ENCODE measurements around the gene ITIH5. TPM values are rescaled to one million over a fixed set of nuclear protein-coding genes. Genes with fewer than 3 reads are reported as not detected.

ITIH5 gene
- total RNA-seq, 3 donors from 2014 or later (not counting 1 experiment from before 2014, with no cell fraction given), result not detected

DNA sequence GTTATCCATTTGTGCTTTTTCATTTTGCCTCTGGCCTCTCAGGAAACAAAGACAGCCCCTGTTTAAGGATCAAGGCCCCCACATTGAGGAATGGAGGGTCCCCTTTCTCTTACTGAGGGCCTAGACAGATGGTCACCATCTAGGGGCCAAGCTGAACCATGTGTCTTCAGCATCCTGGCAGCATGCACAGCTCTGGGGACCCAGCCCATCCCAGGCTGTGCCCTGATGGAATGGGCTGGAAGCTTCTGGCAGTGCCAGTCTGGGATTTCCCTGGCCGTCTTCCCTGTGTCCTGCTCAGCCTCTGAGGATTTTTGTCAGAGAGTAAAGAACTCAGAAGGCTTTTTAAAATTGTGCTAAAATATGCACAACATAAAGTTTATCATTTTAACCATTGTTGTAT, 116.8 kb downstream of the ITIH5 start:
- DNase-seq (no peak), ATAC-seq (no peak)
- H3K4me3 ChIP-seq (ENCODE audit: low read length), result no peak overlapping the region
- H3K9me3 Mint-ChIP-seq, result no peaks in the 10 kb centered on the region
- H3K27ac Mint-ChIP-seq, result no peak overlapping the region
- no peaks in the 10 kb centered on the region for H3K27me3 ChIP-seq (ENCODE audit: control insufficient read depth, insufficient read depth, low read length)
- H3K27ac ChIP-seq (ENCODE audit: low read length), result no peak overlapping the region
- no peaks in the 10 kb centered on the region for H3K4me1 Mint-ChIP-seq
- H3K27me3 Mint-ChIP-seq (ENCODE audit: low read depth in 2 of 2), result peaks cover 2 to 3% of the 10 kb centered on the region in 2 donors
- WGBS (ENCODE audit: insufficient coverage), result 100% methylated on average over 1 of the region's 1 CpG
- H3K9me3 ChIP-seq (ENCODE audit: control insufficient read depth, insufficient read depth, low read length), result no peaks in the 10 kb centered on the region
- H3K36me3 ChIP-seq (ENCODE audit: control insufficient read depth, insufficient read depth, low read length), result no peaks in the 10 kb centered on the region
- no peaks in the 10 kb centered on the region for H3K36me3 Mint-ChIP-seq
- intact Hi-C loops (cut with micrococcal nuclease), result no loop called here
- no peak for TF ChIP-seq CTCF (IDR thresholded peaks at IDR 0.05)
- H3K4me3 Mint-ChIP-seq, result no peak overlapping the region
- no peaks in the 10 kb centered on the region for H3K4me1 ChIP-seq (ENCODE audit: control insufficient read depth, insufficient read depth, low read length)

- H3K9me3 ChIP-seq (ENCODE audit: control insufficient read depth, insufficient read depth, low read length), result no peaks in the 10 kb centered on the region
- no peak overlapping the region for H3K4me3 ChIP-seq (ENCODE audit: low read length)
- Mint-ChIP-seq H3K36me3 (no peaks in the 10 kb centered on the region), H3K27me3 (ENCODE audit: low read depth in 2 of 2) (peaks cover 0 to 3% of the 10 kb centered on the region in 2 donors), H3K4me3 (no peak overlapping the region), H3K27ac (no peak overlapping the region), H3K9me3 (no peaks in the 10 kb centered on the region), H3K4me1 (no peaks in the 10 kb centered on the region)
- DNase-seq (no peak), ATAC-seq (no peak)
- H3K27me3 ChIP-seq (ENCODE audit: control insufficient read depth, insufficient read depth, low read length), result no peaks in the 10 kb centered on the region
- intact Hi-C loops (cut with micrococcal nuclease), result no loop called here
- WGBS (ENCODE audit: insufficient coverage), result 81% methylated on average over 6 of the region's 6 CpGs
- no peak for TF ChIP-seq CTCF (IDR thresholded peaks at IDR 0.05)
- no peaks in the 10 kb centered on the region for H3K36me3 ChIP-seq (ENCODE audit: control insufficient read depth, insufficient read depth, low read length)
- no peak overlapping the region for H3K27ac ChIP-seq (ENCODE audit: low read length)
- no peaks in the 10 kb centered on the region for H3K4me1 ChIP-seq (ENCODE audit: control insufficient read depth, insufficient read depth, low read length)
Observed at GRCh38 chr10:7547829-7548228, 118.9 kb downstream of the ITIH5 start.

GRCh38 chr10:7547206-7547605, 119.6 kb downstream of the ITIH5 start:
- 92% methylated on average over 7 of the region's 7 CpGs for WGBS (ENCODE audit: insufficient coverage)
- peaks cover 3% of the 10 kb centered on the region in 2 donors for H3K27me3 Mint-ChIP-seq (ENCODE audit: low read depth in 2 of 2)
- no peaks in the 10 kb centered on the region for H3K27me3 ChIP-seq (ENCODE audit: control insufficient read depth, insufficient read depth, low read length)
- no peak overlapping the region for H3K27ac ChIP-seq (ENCODE audit: low read length)
- intact Hi-C loops (cut with micrococcal nuclease), result no loop called here
- H3K36me3 Mint-ChIP-seq, result no peaks in the 10 kb centered on the region
- no peaks in the 10 kb centered on the region for H3K36me3 ChIP-seq (ENCODE audit: control insufficient read depth, insufficient read depth, low read length)
- DNase-seq (no peak), ATAC-seq (no peak)
- H3K4me3 ChIP-seq (ENCODE audit: low read length), result no peak overlapping the region
- H3K4me1 Mint-ChIP-seq, result no peaks in the 10 kb centered on the region
- no peak for TF ChIP-seq CTCF (IDR thresholded peaks at IDR 0.05)
- H3K4me1 ChIP-seq (ENCODE audit: control insufficient read depth, insufficient read depth, low read length), result no peaks in the 10 kb centered on the region
- H3K9me3 ChIP-seq (ENCODE audit: control insufficient read depth, insufficient read depth, low read length), result no peaks in the 10 kb centered on the region
- no peak overlapping the region for H3K27ac Mint-ChIP-seq
- H3K9me3 Mint-ChIP-seq, result no peaks in the 10 kb centered on the region
- no peak overlapping the region for H3K4me3 Mint-ChIP-seq

- Mint-ChIP-seq H3K36me3 (no peaks in the 10 kb centered on the region), H3K27me3 (ENCODE audit: low read depth in 2 of 2) (peaks cover 0 to 6% of the 10 kb centered on the region in 2 donors), H3K4me3 (no peak overlapping the region), H3K4me1 (no peaks in the 10 kb centered on the region), H3K9me3 (no peaks in the 10 kb centered on the region), H3K27ac (no peak overlapping the region)
- Histone ChIP-seq H3K4me1 (ENCODE audit: control insufficient read depth, insufficient read depth, low read length) (no peaks in the 10 kb centered on the region), H3K36me3 (ENCODE audit: control insufficient read depth, insufficient read depth, low read length) (no peaks in the 10 kb centered on the region), H3K9me3 (ENCODE audit: control insufficient read depth, insufficient read depth, low read length) (no peaks in the 10 kb centered on the region), H3K27me3 (ENCODE audit: control insufficient read depth, insufficient read depth, low read length) (no peaks in the 10 kb centered on the region), H3K4me3 (ENCODE audit: low read length) (no peak overlapping the region), H3K27ac (ENCODE audit: low read length) (no peak overlapping the region)
- no peak for ATAC-seq
- DNase-seq, result no peak
- no peak for TF ChIP-seq CTCF (IDR thresholded peaks at IDR 0.05)
- intact Hi-C loops (cut with micrococcal nuclease), result no loop called here
- 93% methylated on average over 10 of the region's 10 CpGs for WGBS (ENCODE audit: insufficient coverage)
Observed at GRCh38 chr10:7546385-7546967, 120.3 kb downstream of the ITIH5 start.
